GM12801 (cell line): ENCODE data around the gene DHRS11.

Source experiments
- TF ChIP-seq, protein P1 (sequence below): IDR thresholded peaks from one replicate; pipeline ENCODE4 v1.5.1; 2011; ENCODE audit warnings: control low read depth; ENCODE audit not compliant: insufficient read length; ENCODE audit errors: extremely low read depth

Gene DHRS11

GRCh38 chr17:36645422-36645821 lies 53.7 kb downstream of the DHRS11 start:
- TF ChIP-seq, protein P1, sequence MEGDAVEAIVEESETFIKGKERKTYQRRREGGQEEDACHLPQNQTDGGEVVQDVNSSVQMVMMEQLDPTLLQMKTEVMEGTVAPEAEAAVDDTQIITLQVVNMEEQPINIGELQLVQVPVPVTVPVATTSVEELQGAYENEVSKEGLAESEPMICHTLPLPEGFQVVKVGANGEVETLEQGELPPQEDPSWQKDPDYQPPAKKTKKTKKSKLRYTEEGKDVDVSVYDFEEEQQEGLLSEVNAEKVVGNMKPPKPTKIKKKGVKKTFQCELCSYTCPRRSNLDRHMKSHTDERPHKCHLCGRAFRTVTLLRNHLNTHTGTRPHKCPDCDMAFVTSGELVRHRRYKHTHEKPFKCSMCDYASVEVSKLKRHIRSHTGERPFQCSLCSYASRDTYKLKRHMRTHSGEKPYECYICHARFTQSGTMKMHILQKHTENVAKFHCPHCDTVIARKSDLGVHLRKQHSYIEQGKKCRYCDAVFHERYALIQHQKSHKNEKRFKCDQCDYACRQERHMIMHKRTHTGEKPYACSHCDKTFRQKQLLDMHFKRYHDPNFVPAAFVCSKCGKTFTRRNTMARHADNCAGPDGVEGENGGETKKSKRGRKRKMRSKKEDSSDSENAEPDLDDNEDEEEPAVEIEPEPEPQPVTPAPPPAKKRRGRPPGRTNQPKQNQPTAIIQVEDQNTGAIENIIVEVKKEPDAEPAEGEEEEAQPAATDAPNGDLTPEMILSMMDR: no peak

DNA sequence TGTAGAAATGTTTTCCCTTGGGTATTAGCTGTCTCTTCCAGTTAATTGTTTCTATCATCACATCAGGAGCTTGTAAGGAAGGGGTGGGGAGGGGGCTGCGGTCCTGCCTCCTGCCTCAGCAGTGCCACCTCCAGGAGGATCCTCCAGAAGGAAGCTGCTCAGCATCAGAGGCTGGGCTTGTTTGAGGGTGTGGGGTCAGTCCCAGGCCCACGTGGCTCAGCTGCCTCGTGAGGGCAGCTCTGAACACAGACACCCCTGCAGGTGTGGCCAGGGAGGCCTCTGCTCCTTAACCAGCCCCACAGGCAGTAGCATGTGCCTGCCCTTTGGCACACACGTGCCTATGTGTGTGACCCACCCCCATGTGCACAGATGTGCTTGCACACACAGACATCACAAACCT lies 56.0 kb downstream of the DHRS11 start:
- TF ChIP-seq, protein P1: no peak

DNA sequence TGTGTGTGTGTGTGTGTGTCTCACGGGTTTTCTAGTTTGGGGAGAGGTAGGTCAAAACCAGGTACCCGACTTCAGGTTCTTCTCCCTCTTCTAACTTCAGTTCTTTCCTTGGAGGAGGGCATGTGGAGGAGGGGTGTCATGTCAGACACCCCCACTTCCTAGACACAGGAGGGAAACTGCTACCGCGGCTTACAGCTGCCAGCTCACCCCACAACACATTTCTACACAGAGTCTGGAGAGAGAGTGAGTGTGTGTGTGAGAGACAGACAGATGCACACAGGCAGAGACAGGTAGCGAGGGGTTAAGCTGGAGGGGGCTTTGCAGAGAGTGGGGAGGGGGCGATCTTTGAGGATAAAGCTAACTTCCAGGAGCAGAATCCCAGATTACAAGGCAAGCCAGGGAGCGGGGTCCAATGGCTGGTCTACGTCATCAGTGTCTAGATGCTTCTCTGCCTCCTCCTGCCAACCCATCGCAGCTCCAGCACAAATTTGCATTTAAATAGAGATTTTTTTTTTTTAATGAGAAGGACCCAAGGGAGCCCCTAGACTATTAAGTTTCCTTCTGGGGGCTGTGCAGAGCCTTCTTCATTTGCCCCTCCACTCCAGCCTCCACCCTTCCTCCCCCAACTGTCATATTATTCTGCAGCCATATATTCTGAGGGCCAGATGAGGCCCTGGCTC lies 58.6 kb downstream of the DHRS11 start:
- TF ChIP-seq, protein P1: no peak
